Brain microvascular endothelial cell (primary cell): Measurements from ENCODE around the gene DLGAP1.

Source experiments
- DNase-seq: peaks from one replicate; pipeline ENCODE4 v3.0.0-alpha.2; 2020
- H3K27ac ChIP-seq: fragments of 250-450 bp; sonication (Bioruptor Pico); 2 replicates; pipeline ENCODE4 v1.5.1; 2020; ENCODE audit warnings: mild to moderate bottlenecking, moderate library complexity
- H3K27me3 ChIP-seq: fragments of 250-450 bp; sonication (Bioruptor Pico); replicated peaks from 2 replicates; pipeline ENCODE4 v1.5.1; 2020; ENCODE audit warnings: mild to moderate bottlenecking
- H3K36me3 ChIP-seq: fragments of 250-450 bp; sonication (Bioruptor Pico); replicated peaks from 2 replicates; pipeline ENCODE4 v1.5.1; 2020; ENCODE audit warnings: mild to moderate bottlenecking
- H3K4me3 ChIP-seq: 2 replicates; pipeline ENCODE4 v1.5.1; 2011; ENCODE audit warnings: low read depth, mild to moderate bottlenecking, control low read depth, low read length, moderate library complexity
- CTCF ChIP-seq: IDR thresholded peaks from 2 replicates; pipeline ENCODE4 v1.5.1; 2011; ENCODE audit warnings: low read depth, mild to moderate bottlenecking, moderate library complexity, low read length, control low read depth, inconsistent platforms; ENCODE audit errors: missing control alignments
- in situ Hi-C: cut with HindIII; loops from 2 replicates; pipeline ENCODE4 v1.10.0; 2017; ENCODE audit warnings: low sequenced_read_pairs, low pct_ligation_motif_present

The DLGAP1 gene

DNA sequence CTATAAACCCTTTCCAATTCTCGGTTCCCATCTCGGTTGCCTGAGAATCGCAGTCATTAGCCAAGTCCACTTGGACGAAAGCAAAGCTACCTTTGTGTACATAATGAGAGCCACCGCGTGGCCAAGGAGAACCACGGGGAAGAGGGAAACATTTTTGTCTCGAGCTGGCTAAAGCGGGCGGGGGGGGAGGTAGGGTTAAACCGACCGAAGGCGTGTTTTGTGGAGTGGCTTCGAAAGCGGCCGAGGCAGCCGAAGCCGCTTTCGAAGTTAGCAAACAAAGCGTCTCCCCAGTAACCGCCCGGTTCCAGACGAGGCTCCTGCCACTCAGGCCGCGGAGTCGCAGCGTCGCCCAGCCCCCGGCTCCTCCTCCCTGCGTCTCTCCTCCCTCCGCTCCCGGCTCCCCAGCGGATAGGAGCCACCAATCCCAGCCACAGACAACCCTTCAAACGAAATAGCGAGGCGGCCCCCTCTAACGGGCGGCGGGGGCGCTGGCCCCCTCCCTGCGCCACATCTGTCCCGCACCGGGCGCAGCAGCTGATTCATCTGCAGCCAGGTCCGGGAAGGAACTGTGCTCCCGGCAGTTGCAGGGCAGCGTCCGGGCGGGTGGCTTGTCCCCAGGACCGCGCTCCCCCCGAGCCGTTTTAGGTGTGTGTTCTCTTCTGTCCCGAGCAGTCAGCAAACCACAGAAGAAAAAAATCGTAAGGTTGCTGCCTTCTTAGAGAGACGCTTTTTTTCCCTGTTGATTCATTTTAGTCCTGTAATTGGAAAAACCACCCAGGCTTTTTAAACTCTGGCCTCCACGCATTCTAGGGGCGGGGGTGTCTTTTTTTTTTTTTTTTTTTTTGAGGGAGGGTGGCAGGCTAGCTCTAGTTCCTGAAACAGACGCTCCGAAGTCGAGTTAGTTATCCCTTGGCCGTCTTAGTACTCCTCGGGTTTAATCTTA is 1006.9 kb downstream of the DLGAP1 start:
- H3K36me3 ChIP-seq, result no peaks in the 10 kb centered on the region
- peak; percentile 25 for TF ChIP-seq CTCF
- peak; percentile 96 for DNase-seq
- peak overlapping the region; percentile 93 for H3K4me3 ChIP-seq
- H3K27me3 ChIP-seq, result no peaks in the 10 kb centered on the region
- in situ Hi-C loops, result no loop called here
- H3K27ac ChIP-seq, result peak overlapping the region; percentile 99

GRCh38 chr18:3447068-3447894 is 1007.8 kb downstream of the DLGAP1 start:
- Histone ChIP-seq H3K27ac (peak overlapping the region; percentile 99), H3K36me3 (no peaks in the 10 kb centered on the region), H3K27me3 (no peaks in the 10 kb centered on the region), H3K4me3 (peak overlapping the region; percentile 93)
- DNase-seq, result peak; percentile 56
- in situ Hi-C loops, result no loop called here
- no peak for TF ChIP-seq CTCF
